Measurements from ENCODE around the gene ARMC2. TPM values are rescaled to one million over a fixed set of nuclear protein-coding genes. Genes with fewer than 3 reads are reported as not detected.
"Not testable (repeated sequence)": the region's sequence is repeated elsewhere in the genome, so short reads cannot be mapped to it uniquely, and the experiment has no call there.

The ARMC2 gene
- total and polyA plus RNA-seq, 8 donors: 1.4 to 4.1 (median 2.4) TPM

GRCh38 chr6:108862479-108863191 is 14.4 kb downstream of the ARMC2 start:
- DNase-seq (peak in 1 of 6 donors; percentile 36), ATAC-seq (peak in 2 of 4 donors; percentile 74 to 84), FAIRE-seq (no peak)
- Histone ChIP-seq H3K9me3 (no peaks in the 10 kb centered on the region), H3K4me1 (no peaks in the 10 kb centered on the region), H3K27me3 (no peaks in the 10 kb centered on the region), H3K36me3 (no peaks in the 10 kb centered on the region), H3K27ac (peak overlapping the region in 1 of 4 donors; percentile 17), H3K4me3 (no peak overlapping the region)
- intact Hi-C loops (cut with DNase I): no loop called here
- TF ChIP-seq CTCF (IDR thresholded peaks at IDR 0.05): no peak
- 83 to 91% methylated on average over 4 of the region's 4 CpGs for WGBS, 2 donors

- H3K27me3 ChIP-seq; ATAC-seq; H3K4me3 ChIP-seq; DNase-seq; intact Hi-C loops (cut with DNase I); H3K9me3 ChIP-seq; FAIRE-seq; H3K4me1 ChIP-seq; H3K36me3 ChIP-seq; H3K27ac ChIP-seq: not testable (repeated sequence)
- 89 to 93% methylated on average over 2 of the region's 2 CpGs for WGBS, 2 donors
These were observed 17.6 kb downstream of the ARMC2 start for GRCh38 chr6:108865751-108866286.

GRCh38 chr6:108866798-108867197 is 18.6 kb downstream of the ARMC2 start:
- Histone ChIP-seq H3K9me3 (no peaks in the 10 kb centered on the region), H3K27ac (no peak overlapping the region), H3K4me1 (no peaks in the 10 kb centered on the region), H3K27me3 (no peaks in the 10 kb centered on the region), H3K36me3 (no peaks in the 10 kb centered on the region), H3K4me3 (no peak overlapping the region)
- no peak for FAIRE-seq
- WGBS, 2 donors: 85 to 88% methylated on average over 3 of the region's 3 CpGs
- intact Hi-C loops (cut with DNase I): no loop called here
- ATAC-seq: no peak
- DNase-seq: no peak
- TF ChIP-seq CTCF (IDR thresholded peaks at IDR 0.05): no peak

GRCh38 chr6:108868647-108869046 is 20.4 kb downstream of the ARMC2 start:
- Histone ChIP-seq H3K9me3 (no peaks in the 10 kb centered on the region), H3K27me3 (no peaks in the 10 kb centered on the region), H3K4me1 (no peaks in the 10 kb centered on the region), H3K27ac (no peak overlapping the region), H3K36me3 (no peaks in the 10 kb centered on the region), H3K4me3 (no peak overlapping the region)
- DNase-seq (no peak), ATAC-seq (no peak), FAIRE-seq (no peak)
- 89 to 94% methylated on average over 8 of the region's 8 CpGs for WGBS, 2 donors
- intact Hi-C loops (cut with DNase I): no loop called here
- TF ChIP-seq CTCF (IDR thresholded peaks at IDR 0.05): no peak

- DNase-seq: no peak
- FAIRE-seq: no peak
- no peak for ATAC-seq
- no peaks in the 10 kb centered on the region for H3K27me3 ChIP-seq
- no peaks in the 10 kb centered on the region for H3K9me3 ChIP-seq
- no peaks in the 10 kb centered on the region for H3K4me1 ChIP-seq
- no peak overlapping the region for H3K27ac ChIP-seq
- intact Hi-C loops (cut with DNase I): no loop called here
- no peak for TF ChIP-seq CTCF (IDR thresholded peaks at IDR 0.05)
- no peaks in the 10 kb centered on the region for H3K36me3 ChIP-seq
- 92 to 97% methylated on average over 2 of the region's 2 CpGs for WGBS, 2 donors
- H3K4me3 ChIP-seq: no peak overlapping the region
These were observed 21.7 kb downstream of the ARMC2 start for GRCh38 chr6:108869876-108870275.
